WTC11 (cell line): ENCODE data around the gene IGFBP2. TPM values are rescaled to one million over a fixed set of nuclear protein-coding genes. Genes with fewer than 3 reads are reported as not detected.

ENCODE experiments used
- ATAC-seq: fragments of 200-7000 bp; cut with Tn5 transposase; 2 replicates; pipeline ENCODE4 v1.10.0; 2021; ENCODE audit warnings: mild to moderate bottlenecking, moderate library complexity
- CTCF ChIA-PET: fragments of 300-600 bp; sonication (Branson Sonifier 250); formaldehyde crosslinking; loops from one replicate; lab custom pipeline; 2021; ENCODE audit warnings: antibody characterized with exemption; lab: Charles Lee
- POLR2A ChIA-PET: fragments of 350-600 bp; sonication (Branson Sonifier 250); formaldehyde crosslinking; loops from one replicate; lab custom pipeline; 2021; ENCODE audit warnings: antibody characterized with exemption; lab: Charles Lee
- DNase-seq: peaks from one replicate; pipeline ENCODE4 v3.0.0; 2021; ENCODE audit warnings: low spot score
- H3K27ac Mint-ChIP-seq: 2 replicates; pipeline ENCODE4 v1.8.0; 2021; ENCODE audit warnings: mixed read lengths
- H3K27me3 Mint-ChIP-seq: 2 replicates; pipeline ENCODE4 v1.8.0; 2021; ENCODE audit warnings: low read depth, mild to moderate bottlenecking, moderate library complexity, mixed read lengths
- H3K36me3 Mint-ChIP-seq: 2 replicates; pipeline ENCODE4 v1.8.0; 2021; ENCODE audit warnings: mixed read lengths
- H3K4me1 Mint-ChIP-seq: 2 replicates; pipeline ENCODE4 v1.8.0; 2022; ENCODE audit warnings: mixed read lengths
- H3K4me3 Mint-ChIP-seq: 2 replicates; pipeline ENCODE4 v1.8.0; 2021; ENCODE audit warnings: mild to moderate bottlenecking, moderate library complexity, mixed read lengths
- H3K9me3 Mint-ChIP-seq: 2 replicates; pipeline ENCODE4 v1.8.0; 2021; ENCODE audit warnings: mixed read lengths
- FOXP1 ChIP-seq: sonication (generic); formaldehyde crosslinking; IDR thresholded peaks from 2 replicates; pipeline ENCODE4 v1.8.0; 2022; ENCODE audit warnings: missing genetic modification reagents, mild to moderate bottlenecking, moderate library complexity, borderline replicate concordance
- IRF2 ChIP-seq: sonication (generic); formaldehyde crosslinking; IDR thresholded peaks from 2 replicates; pipeline ENCODE4 v1.8.0; 2022; ENCODE audit warnings: low read depth, missing genetic modification reagents, borderline replicate concordance
- MXD4 ChIP-seq: fragments of 250-450 bp; sonication (Bioruptor Pico); IDR thresholded peaks from 2 replicates; pipeline ENCODE4 v1.8.0; 2021; ENCODE audit warnings: mild to moderate bottlenecking, moderate library complexity, borderline replicate concordance
- NR2C2 ChIP-seq: sonication (generic); formaldehyde crosslinking; IDR thresholded peaks from 2 replicates; pipeline ENCODE4 v1.8.0; 2022; ENCODE audit warnings: mild to moderate bottlenecking, missing genetic modification reagents
- PRRX2 ChIP-seq: fragments of 250-450 bp; sonication (Bioruptor Pico); IDR thresholded peaks from 2 replicates; pipeline ENCODE4 v1.8.0; 2021; ENCODE audit warnings: mild to moderate bottlenecking
- RELA ChIP-seq: sonication (generic); formaldehyde crosslinking; IDR thresholded peaks from 2 replicates; pipeline ENCODE4 v1.8.1; 2022; ENCODE audit warnings: missing genetic modification reagents, mild to moderate bottlenecking, borderline replicate concordance
- TCF7 ChIP-seq: sonication (generic); formaldehyde crosslinking; IDR thresholded peaks from 2 replicates; pipeline ENCODE4 v1.8.0; 2022; ENCODE audit warnings: mild to moderate bottlenecking, low read depth, missing genetic modification reagents, moderate library complexity
- ZNF317 ChIP-seq: sonication (generic); formaldehyde crosslinking; IDR thresholded peaks from 2 replicates; pipeline ENCODE4 v1.8.1; 2023; ENCODE audit warnings: low read depth, mild to moderate bottlenecking, moderate library complexity, missing genetic modification reagents, borderline replicate concordance
- total RNA-seq: library from RNA; stranded (reverse); gene quantifications from 3 replicates; pipeline ENCODE4 v1.2.3, GENCODE V29; 2021
- TF ChIP-seq, protein P1 (sequence below): sonication (generic); formaldehyde crosslinking; conservative IDR thresholded peaks from 2 replicates; pipeline ENCODE4 v1.8.1; 2022; ENCODE audit warnings: mild to moderate bottlenecking, missing genetic modification reagents
- TF ChIP-seq, protein P2 (sequence below): sonication (generic); formaldehyde crosslinking; IDR thresholded peaks from 2 replicates; pipeline ENCODE4 v1.8.1; 2023; ENCODE audit warnings: mild to moderate bottlenecking, missing genetic modification reagents, moderate library complexity
- TF ChIP-seq, protein P3 (sequence below): fragments of 250-450 bp; sonication (Bioruptor Pico); conservative IDR thresholded peaks from 2 replicates; pipeline ENCODE4 v1.9.0; 2021; ENCODE audit warnings: mild to moderate bottlenecking
- TF ChIP-seq, protein P4 (sequence below): fragments of 250-450 bp; sonication (Bioruptor Pico); IDR thresholded peaks from 2 replicates; pipeline ENCODE4 v2.1.2; 2022; ENCODE audit warnings: mild to moderate bottlenecking, moderate library complexity
- TF ChIP-seq, protein P5 (sequence below): sonication (generic); formaldehyde crosslinking; IDR thresholded peaks from 2 replicates; pipeline ENCODE4 v1.8.0; 2022; ENCODE audit warnings: mild to moderate bottlenecking, missing genetic modification reagents
- TF ChIP-seq, protein P6 (sequence below): sonication (generic); formaldehyde crosslinking; IDR thresholded peaks from 2 replicates; pipeline ENCODE4 v1.8.1; 2023; ENCODE audit warnings: mild to moderate bottlenecking, missing genetic modification reagents, borderline replicate concordance
- TF ChIP-seq, protein P7 (sequence below): sonication (generic); formaldehyde crosslinking; IDR thresholded peaks from 2 replicates; pipeline ENCODE4 v1.8.1; 2023; ENCODE audit warnings: mild to moderate bottlenecking, missing genetic modification reagents
- TF ChIP-seq, protein P8 (sequence below): sonication (generic); formaldehyde crosslinking; IDR thresholded peaks from 2 replicates; pipeline ENCODE4 v1.8.0; 2022; ENCODE audit warnings: mild to moderate bottlenecking, missing genetic modification reagents
- TF ChIP-seq, protein P9 (sequence below): sonication (generic); formaldehyde crosslinking; IDR thresholded peaks from 2 replicates; pipeline ENCODE4 v1.8.1; 2022; ENCODE audit warnings: mild to moderate bottlenecking, moderate library complexity, missing genetic modification reagents

Gene IGFBP2
- total RNA-seq, 1 experiment from 2014 or later, result 514 TPM

DNA sequence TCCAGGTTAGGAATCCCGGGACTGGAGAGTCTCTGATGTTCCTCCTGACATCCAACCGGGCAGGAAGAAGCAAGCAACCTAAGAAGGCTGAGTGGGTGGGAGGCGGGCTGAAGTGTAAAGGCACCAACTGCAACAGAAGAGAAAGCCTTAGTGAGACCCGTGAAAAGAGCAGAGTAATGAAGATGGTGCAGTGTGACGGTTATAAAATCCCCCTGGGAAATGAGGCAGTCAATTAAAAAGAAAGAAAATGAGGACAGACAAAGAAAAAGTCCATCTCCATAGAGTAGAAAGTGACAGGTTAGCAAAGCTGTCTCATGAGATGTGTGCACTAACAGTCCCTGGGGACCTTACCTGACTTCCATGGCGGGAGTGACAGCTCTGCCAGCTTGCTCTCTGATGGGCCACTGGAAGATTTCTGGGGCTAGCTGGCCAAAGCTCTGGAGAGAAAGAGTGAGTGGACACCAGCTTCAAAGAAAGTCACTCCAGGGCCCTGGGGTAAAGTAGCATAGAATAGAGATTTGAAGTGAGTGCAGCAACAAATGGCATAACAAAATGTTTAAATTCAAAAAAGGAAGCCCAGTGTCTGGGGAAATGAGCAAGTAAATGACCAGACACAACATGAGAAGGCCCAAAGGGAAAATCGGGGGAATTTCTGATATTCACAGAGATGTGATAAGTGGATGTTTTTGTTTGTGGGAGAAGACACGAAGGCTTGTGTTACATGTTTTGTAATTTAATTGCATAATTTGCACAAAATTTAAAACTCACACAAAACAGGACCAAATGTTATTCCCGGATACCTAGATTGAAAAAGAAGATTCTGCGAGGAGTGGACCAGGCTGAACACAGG, 44.1 kb upstream of the IGFBP2 start:
- ATAC-seq (no peak; the same call in 1 of the 2 replicates), DNase-seq (no peak)
- TF ChIP-seq, protein P1, sequence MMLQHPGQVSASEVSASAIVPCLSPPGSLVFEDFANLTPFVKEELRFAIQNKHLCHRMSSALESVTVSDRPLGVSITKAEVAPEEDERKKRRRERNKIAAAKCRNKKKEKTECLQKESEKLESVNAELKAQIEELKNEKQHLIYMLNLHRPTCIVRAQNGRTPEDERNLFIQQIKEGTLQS (CRISPR knock-in tag), result no peak
- TF ChIP-seq PRRX2 (CRISPR knock-in tag) (no peak), IRF2 (no peak), NR2C2 (CRISPR knock-in tag) (no peak), ZNF317 (CRISPR knock-in tag) (no peak), RELA (no peak), TCF7 (CRISPR knock-in tag) (no peak)
- TF ChIP-seq, protein P2, sequence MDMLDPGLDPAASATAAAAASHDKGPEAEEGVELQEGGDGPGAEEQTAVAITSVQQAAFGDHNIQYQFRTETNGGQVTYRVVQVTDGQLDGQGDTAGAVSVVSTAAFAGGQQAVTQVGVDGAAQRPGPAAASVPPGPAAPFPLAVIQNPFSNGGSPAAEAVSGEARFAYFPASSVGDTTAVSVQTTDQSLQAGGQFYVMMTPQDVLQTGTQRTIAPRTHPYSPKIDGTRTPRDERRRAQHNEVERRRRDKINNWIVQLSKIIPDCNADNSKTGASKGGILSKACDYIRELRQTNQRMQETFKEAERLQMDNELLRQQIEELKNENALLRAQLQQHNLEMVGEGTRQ, result no peak
- TF ChIP-seq, protein P3, sequence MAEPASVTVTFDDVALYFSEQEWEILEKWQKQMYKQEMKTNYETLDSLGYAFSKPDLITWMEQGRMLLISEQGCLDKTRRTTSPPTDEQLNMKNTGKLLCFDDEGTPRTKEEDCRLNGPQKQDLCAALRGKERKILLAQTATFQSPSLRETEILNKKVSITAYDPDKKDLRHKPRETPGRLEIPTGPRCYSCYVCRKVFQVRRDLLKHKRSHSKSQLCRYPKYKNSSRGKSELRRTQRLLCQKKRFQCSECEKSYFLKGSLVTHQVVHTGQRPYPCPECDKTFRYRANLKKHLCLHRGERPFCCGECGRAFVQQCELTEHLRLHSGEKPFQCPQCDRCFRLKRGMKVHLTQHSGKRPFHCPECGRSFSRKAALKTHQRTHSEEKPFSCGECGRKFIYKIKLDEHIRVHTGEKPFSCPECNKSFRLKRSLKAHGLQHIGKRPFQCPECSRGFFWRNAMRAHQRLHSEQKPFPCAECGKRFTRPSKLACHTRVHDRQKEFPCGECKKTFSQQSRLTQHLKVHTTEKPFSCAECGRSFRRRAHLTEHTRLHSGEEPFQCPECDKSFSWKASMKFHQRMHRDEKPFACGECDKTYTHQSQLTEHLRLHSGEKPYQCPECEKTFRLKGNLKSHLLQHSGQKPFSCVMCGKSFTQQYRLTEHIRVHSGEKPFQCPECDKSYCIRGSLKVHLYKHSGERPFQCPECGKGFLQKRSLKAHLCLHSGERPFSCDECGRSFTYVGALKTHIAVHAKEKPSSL (CRISPR knock-in tag), result no peak
- TF ChIP-seq, protein P4, sequence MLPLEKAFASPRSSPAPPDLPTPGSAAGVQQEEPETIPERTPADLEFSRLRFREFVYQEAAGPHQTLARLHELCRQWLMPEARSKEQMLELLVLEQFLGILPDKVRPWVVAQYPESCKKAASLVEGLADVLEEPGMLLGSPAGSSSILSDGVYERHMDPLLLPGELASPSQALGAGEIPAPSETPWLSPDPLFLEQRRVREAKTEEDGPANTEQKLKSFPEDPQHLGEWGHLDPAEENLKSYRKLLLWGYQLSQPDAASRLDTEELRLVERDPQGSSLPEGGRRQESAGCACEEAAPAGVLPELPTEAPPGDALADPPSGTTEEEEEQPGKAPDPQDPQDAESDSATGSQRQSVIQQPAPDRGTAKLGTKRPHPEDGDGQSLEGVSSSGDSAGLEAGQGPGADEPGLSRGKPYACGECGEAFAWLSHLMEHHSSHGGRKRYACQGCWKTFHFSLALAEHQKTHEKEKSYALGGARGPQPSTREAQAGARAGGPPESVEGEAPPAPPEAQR (CRISPR knock-in tag), result no peak
- Mint-ChIP-seq H3K36me3 (peaks cover 11% of the 10 kb centered on the region), H3K27me3 (peaks cover 3% of the 10 kb centered on the region), H3K9me3 (peaks cover 13% of the 10 kb centered on the region), H3K4me3 (no peak overlapping the region), H3K27ac (no peak overlapping the region), H3K4me1 (peaks cover 36% of the 10 kb centered on the region)
- POLR2A ChIA-PET, result no interaction called here
- CTCF ChIA-PET, result interaction anchor here (4.8 kb wide), 1 partner anchor 70 kb away, joined by 25 read pairs; no protein-coding TSS in a partner anchor

DNA sequence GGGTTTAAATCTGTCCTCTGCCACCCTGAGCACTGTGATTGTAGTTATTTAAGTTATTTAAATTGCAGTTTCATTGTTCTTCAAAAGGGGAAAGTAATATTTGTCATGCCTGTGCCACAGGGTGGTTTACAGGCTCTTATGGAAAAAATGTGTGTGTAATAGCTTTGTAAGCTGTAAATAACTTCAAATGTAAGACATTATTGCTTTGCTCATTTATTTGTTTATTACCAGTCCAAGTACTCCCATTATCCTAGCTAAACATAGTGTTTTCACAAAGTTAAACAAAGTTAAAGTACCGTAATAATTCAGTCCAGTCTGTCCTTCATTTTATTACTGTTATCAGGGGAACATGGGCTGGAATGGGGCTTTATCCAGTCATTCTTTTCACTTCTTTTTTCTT, 43.4 kb upstream of the IGFBP2 start:
- no peak for DNase-seq
- POLR2A ChIA-PET, result no interaction called here
- peaks cover 8% of the 10 kb centered on the region for H3K9me3 Mint-ChIP-seq
- CTCF ChIA-PET, result interaction anchor here (0.9 to 4.8 kb wide), 5 partner anchors 16 to 337 kb away, joined by 3 to 25 read pairs (median 9); no protein-coding TSS in a partner anchor
- no peak for ATAC-seq
- H3K4me3 Mint-ChIP-seq, result no peak overlapping the region
- peaks cover 7% of the 10 kb centered on the region for H3K36me3 Mint-ChIP-seq
- no peak overlapping the region for H3K27ac Mint-ChIP-seq
- H3K4me1 Mint-ChIP-seq, result peaks cover 29% of the 10 kb centered on the region
- peaks cover 3% of the 10 kb centered on the region; the same call in 1 of the 2 replicates for H3K27me3 Mint-ChIP-seq
- TF ChIP-seq PRRX2 (CRISPR knock-in tag) (no peak), MXD4 (no peak), IRF2 (no peak), FOXP1 (CRISPR knock-in tag) (no peak), TCF7 (CRISPR knock-in tag) (no peak)
- TF ChIP-seq, protein P5, sequence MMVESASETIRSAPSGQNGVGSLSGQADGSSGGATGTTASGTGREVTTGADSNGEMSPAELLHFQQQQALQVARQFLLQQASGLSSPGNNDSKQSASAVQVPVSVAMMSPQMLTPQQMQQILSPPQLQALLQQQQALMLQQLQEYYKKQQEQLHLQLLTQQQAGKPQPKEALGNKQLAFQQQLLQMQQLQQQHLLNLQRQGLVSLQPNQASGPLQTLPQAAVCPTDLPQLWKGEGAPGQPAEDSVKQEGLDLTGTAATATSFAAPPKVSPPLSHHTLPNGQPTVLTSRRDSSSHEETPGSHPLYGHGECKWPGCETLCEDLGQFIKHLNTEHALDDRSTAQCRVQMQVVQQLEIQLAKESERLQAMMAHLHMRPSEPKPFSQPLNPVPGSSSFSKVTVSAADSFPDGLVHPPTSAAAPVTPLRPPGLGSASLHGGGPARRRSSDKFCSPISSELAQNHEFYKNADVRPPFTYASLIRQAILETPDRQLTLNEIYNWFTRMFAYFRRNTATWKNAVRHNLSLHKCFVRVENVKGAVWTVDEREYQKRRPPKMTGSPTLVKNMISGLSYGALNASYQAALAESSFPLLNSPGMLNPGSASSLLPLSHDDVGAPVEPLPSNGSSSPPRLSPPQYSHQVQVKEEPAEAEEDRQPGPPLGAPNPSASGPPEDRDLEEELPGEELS, result no peak
- TF ChIP-seq, protein P6, sequence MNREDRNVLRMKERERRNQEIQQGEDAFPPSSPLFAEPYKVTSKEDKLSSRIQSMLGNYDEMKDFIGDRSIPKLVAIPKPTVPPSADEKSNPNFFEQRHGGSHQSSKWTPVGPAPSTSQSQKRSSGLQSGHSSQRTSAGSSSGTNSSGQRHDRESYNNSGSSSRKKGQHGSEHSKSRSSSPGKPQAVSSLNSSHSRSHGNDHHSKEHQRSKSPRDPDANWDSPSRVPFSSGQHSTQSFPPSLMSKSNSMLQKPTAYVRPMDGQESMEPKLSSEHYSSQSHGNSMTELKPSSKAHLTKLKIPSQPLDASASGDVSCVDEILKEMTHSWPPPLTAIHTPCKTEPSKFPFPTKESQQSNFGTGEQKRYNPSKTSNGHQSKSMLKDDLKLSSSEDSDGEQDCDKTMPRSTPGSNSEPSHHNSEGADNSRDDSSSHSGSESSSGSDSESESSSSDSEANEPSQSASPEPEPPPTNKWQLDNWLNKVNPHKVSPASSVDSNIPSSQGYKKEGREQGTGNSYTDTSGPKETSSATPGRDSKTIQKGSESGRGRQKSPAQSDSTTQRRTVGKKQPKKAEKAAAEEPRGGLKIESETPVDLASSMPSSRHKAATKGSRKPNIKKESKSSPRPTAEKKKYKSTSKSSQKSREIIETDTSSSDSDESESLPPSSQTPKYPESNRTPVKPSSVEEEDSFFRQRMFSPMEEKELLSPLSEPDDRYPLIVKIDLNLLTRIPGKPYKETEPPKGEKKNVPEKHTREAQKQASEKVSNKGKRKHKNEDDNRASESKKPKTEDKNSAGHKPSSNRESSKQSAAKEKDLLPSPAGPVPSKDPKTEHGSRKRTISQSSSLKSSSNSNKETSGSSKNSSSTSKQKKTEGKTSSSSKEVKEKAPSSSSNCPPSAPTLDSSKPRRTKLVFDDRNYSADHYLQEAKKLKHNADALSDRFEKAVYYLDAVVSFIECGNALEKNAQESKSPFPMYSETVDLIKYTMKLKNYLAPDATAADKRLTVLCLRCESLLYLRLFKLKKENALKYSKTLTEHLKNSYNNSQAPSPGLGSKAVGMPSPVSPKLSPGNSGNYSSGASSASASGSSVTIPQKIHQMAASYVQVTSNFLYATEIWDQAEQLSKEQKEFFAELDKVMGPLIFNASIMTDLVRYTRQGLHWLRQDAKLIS (CRISPR knock-in tag), result no peak
- TF ChIP-seq, protein P7, sequence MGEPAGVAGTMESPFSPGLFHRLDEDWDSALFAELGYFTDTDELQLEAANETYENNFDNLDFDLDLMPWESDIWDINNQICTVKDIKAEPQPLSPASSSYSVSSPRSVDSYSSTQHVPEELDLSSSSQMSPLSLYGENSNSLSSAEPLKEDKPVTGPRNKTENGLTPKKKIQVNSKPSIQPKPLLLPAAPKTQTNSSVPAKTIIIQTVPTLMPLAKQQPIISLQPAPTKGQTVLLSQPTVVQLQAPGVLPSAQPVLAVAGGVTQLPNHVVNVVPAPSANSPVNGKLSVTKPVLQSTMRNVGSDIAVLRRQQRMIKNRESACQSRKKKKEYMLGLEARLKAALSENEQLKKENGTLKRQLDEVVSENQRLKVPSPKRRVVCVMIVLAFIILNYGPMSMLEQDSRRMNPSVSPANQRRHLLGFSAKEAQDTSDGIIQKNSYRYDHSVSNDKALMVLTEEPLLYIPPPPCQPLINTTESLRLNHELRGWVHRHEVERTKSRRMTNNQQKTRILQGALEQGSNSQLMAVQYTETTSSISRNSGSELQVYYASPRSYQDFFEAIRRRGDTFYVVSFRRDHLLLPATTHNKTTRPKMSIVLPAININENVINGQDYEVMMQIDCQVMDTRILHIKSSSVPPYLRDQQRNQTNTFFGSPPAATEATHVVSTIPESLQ (CRISPR knock-in tag), result no peak
- TF ChIP-seq, protein P8, sequence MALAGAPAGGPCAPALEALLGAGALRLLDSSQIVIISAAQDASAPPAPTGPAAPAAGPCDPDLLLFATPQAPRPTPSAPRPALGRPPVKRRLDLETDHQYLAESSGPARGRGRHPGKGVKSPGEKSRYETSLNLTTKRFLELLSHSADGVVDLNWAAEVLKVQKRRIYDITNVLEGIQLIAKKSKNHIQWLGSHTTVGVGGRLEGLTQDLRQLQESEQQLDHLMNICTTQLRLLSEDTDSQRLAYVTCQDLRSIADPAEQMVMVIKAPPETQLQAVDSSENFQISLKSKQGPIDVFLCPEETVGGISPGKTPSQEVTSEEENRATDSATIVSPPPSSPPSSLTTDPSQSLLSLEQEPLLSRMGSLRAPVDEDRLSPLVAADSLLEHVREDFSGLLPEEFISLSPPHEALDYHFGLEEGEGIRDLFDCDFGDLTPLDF, result no peak
- TF ChIP-seq, protein P9, sequence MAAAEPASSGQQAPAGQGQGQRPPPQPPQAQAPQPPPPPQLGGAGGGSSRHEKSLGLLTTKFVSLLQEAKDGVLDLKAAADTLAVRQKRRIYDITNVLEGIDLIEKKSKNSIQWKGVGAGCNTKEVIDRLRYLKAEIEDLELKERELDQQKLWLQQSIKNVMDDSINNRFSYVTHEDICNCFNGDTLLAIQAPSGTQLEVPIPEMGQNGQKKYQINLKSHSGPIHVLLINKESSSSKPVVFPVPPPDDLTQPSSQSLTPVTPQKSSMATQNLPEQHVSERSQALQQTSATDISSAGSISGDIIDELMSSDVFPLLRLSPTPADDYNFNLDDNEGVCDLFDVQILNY (CRISPR knock-in tag), result no peak
